CD4-positive, alpha-beta T cell treated with Interleukin-15 for 4 hours (primary cell): ENCODE measurements around the gene MBD5.

Experiments used
- DNase-seq: peaks from one replicate; pipeline ENCODE4 v3.0.0-alpha.2; 2020; ENCODE audit warnings: low spot score

MBD5 gene

GRCh38 chr2:148231858-148232257 lies 211.0 kb downstream of the MBD5 start:
- no peak for DNase-seq

GRCh38 chr2:148234143-148234542 lies 213.3 kb downstream of the MBD5 start:
- no peak for DNase-seq

- DNase-seq, result no peak
Measured at GRCh38 chr2:148237911-148238310, 217.0 kb downstream of the MBD5 start.

DNA sequence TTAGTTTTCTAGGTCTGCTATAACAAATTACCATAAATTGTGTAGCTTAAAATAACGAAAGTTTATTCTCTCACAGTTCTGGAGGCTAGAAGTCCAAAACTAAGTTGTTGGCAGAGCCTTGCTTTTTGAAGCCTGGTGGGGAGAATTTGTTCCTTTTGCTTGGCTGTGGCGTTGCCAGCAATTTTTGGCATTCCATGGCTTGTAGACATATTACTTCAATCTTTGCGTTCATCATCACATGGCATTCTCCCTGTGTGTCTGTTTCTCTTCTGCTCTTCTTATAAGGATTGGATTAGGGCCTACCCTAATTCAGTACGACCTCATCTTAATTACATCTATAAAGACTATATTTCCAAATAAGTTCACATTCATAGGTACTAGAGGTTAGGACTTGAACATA lies 217.7 kb downstream of the MBD5 start:
- DNase-seq, result no peak

GRCh38 chr2:148240838-148241237 lies 219.9 kb downstream of the MBD5 start:
- DNase-seq, result no peak

DNA sequence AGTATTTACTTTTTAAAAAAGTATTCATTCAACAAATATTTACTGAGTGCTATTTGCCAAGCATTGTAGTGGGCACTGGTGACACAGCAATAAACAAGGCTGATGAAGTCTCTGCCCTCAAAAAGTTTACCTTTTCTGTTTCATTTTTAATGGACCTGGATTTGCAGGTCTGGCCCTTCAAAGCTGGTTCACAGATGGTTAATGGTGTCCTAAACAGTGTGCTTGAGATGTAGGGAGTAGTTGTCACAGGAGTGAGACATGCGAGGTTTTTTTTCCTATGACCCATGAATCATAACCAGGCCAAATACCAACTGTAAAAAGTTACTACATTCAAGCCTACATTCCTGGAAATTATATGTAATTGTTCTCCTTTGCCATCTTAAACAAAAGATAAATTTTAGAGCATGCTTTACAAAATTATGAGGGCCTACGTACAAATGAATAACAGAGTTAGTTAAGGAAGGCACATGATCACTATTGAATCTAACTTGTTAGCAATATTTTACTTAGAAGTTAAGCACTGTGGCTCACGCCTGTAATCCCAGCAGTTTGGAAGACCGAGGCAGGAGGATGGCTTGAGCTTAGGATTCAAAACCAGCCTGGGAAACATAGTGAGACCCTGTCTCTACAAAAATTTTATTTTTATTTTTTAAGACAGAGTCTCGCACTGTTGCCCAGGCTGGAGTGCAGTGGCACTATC lies 223.9 kb downstream of the MBD5 start:
- DNase-seq, result no peak

GRCh38 chr2:148251993-148252392 lies 231.1 kb downstream of the MBD5 start:
- no peak for DNase-seq

GRCh38 chr2:148252646-148253045 lies 231.8 kb downstream of the MBD5 start:
- no peak for DNase-seq

- no peak for DNase-seq
Measured at GRCh38 chr2:148253685-148254084, 232.8 kb downstream of the MBD5 start.

DNA sequence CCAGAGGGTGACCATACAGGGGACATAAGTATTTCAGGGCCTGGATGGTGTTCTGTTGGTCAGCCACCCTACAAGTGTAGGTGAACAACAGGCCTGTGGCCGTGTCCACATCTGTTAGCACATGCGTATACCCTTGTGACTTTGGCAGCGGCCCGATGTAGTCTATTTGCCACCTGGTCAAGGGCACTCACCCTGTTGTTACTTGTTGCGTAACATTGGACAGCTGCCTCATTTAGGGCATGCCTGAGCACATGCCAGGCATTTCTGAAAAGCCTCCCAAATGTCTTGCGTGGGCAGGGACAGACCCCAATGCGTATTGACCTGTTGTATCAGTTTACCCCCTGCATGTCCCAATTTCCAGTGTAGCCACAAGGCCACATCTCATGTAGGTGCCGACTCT lies 235.0 kb downstream of the MBD5 start:
- DNase-seq, result no peak

GRCh38 chr2:148257276-148257675 lies 236.4 kb downstream of the MBD5 start:
- DNase-seq, result no peak

- DNase-seq, result no peak
Measured at GRCh38 chr2:148258124-148258523, 237.2 kb downstream of the MBD5 start.

DNA sequence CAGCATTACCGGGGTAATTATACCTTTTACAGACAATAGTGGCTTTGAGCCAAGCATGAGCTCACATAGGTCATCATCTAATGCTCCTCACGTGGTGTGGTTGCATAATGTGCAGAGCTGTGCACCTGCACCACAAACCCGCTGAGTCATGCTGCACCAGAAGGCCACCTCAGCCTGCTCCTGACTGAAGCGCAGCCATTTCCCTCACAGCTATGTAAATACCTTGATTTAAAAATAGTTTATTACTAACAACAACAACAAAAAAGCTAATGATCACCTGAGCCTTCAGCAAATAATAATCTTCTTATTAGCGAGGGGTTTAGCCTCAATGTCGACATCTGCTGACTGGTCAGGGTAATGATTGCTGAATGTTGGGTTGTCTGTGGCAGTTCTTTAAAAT lies 238.8 kb downstream of the MBD5 start:
- DNase-seq, result no peak

- no peak for DNase-seq
Measured at GRCh38 chr2:148263890-148264289, 243.0 kb downstream of the MBD5 start.

DNA sequence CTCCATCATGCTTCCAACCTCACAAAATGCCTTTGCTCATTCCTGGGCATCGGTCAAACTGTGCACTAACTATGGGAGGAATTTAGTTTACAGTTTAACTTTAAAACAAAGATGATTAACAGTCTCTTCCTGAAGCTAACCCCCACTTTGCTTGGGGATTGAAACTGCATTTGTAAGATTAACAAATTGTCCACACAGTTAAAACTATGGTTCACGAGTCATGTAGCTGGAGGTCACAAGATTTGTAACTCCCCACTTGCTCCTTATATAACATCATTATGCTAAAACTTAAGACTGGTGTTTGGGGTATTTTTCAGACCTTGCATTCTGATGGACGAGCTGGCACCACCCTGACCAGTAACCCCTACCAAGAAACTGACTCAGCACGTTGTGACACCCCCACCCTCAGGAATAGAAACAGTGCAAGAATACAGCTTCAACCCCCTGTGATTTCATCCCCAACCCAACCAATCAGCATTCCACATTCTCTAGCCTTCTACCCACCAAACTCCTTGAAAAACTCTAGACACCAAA lies 252.3 kb downstream of the MBD5 start:
- DNase-seq, result no peak

GRCh38 chr2:148279216-148279615 lies 258.3 kb downstream of the MBD5 start:
- no peak for DNase-seq

DNA sequence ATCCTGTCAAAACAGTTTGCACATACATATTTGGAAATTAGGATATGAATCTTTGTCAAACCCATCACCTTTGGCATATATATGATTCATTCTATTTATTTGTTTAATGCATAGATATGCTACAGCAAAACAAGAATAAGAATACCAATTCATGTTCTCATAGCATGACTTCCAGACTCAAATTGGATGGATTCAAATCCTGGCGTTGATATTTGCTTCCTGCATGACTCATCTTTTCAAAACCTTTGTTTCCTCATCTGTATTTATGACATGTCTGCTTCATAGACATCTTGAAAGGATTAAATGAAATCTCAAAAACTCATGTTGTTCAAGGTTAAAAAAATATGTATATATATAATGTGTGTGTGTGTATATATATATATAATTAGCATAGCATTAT lies 261.3 kb downstream of the MBD5 start:
- DNase-seq, result no peak

- DNase-seq, result no peak
Measured at GRCh38 chr2:148292431-148292830, 271.5 kb downstream of the MBD5 start.

DNA sequence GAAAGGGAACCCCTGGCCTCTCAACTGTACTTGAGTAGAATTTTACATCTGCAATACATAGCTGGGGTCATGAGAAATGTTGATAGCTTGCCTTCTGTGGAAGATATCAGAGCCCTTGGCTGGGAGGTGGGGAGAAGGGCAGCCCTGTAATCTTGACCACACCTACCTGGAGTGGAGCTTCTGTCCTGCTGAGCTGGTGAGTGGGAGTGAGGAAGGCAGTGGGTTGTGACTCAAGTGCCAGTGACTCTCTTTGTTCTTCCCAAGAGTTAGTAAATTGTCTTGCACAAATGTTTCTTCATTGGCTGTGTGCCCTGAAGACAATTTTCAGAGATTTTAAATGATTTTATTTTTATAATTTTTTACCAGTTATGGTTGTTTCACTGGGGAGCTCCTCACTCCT lies 277.3 kb downstream of the MBD5 start:
- no peak for DNase-seq

GRCh38 chr2:148299616-148300015 lies 278.7 kb downstream of the MBD5 start:
- no peak for DNase-seq

DNA sequence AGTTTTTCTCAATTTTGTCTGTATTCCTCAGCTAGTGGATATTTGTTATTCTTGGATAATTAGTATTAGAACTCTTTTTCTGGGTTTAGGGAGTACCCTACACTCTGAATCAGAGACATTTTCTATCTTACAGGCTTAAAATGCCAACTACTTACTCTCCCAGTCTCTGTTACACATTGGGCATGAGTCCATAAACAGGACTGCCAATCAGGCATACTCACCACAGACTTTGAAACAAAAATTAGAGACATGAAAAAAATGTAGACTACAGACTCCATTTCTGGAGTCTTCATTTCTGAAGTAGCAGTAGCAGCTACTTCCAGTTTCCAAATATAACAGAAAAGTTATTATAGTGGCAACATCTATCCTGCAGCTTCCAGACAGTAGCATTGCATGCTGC lies 279.7 kb downstream of the MBD5 start:
- no peak for DNase-seq

DNA sequence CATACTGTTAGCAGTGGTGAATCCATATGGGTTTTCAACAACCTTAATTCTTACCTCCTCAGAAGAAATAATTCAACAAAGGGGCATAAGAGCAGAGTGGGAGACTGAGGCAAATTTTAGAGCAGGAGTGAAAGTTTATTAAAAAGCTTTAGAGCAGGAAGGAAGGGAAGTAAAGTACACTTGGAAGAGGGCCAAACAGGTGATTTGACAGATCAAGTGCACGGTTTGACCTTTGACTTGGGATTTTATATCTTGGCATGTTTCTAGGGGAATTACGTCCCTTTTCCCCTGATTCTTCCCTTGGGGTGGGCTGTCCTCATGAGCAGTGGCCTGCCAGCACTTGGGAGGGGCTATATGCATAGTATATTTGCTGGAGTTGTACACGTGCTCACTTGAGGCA lies 280.5 kb downstream of the MBD5 start:
- DNase-seq, result no peak

DNA sequence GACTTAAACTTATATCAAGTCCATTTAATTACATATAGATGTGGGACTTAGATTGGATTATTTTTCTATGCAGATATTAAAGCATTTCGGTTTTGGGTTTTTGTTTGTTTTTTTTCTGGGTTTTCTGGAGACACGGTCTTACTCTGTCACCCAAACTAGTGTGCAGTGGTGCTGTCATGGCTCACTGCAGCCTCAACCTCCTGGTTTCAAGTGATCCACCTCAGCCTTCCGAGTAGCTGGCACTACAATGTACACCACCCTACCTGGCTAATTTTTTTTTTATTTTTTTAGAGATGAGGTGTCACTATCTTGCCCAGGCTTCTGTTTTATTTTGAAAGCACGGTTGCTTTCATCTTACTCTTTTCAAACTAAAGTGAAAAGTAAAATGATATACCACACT lies 281.6 kb downstream of the MBD5 start:
- DNase-seq, result no peak

GRCh38 chr2:148303161-148303560 lies 282.3 kb downstream of the MBD5 start:
- DNase-seq, result no peak
